Measurements from ENCODE around the gene RABIF. TPM values are rescaled to one million over a fixed set of nuclear protein-coding genes. Genes with fewer than 3 reads are reported as not detected.
"Not testable (repeated sequence)": the region's sequence is repeated elsewhere in the genome, so short reads cannot be mapped to it uniquely, and the experiment has no call there.

Gene RABIF
- polyA plus RNA-seq, 1 donor from 2014 or later: 19.8 TPM

DNA sequence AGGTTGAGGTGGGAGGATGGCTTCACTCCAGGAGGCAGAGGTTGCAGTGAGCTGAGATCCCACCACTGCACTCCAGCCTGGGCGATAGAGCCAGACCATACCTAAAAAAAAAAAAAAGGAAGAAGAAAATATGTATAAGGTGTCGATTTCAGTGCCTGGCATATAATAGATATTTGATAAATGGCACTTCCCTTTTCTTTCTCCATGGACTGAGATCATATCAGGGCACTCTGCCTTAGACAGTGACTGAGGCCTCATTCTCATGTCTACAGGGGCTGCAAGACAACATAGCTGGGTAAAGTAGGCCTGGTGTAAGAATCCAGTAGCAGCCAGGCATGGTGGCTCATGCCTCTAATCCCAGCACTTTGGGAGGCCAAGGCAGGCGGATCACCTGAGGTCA, 57.0 kb downstream of the RABIF start:
- no peak overlapping the region for H3K4me3 Mint-ChIP-seq
- H3K27me3 Mint-ChIP-seq: no peaks in the 10 kb centered on the region
- H3K4me1 Mint-ChIP-seq: peaks cover 12 to 17% (median 12%) of the 10 kb centered on the region in 3 donors
- H3K9me3 Mint-ChIP-seq: no peaks in the 10 kb centered on the region
- H3K27ac Mint-ChIP-seq: no peak overlapping the region
- H3K36me3 Mint-ChIP-seq: no peaks in the 10 kb centered on the region

DNA sequence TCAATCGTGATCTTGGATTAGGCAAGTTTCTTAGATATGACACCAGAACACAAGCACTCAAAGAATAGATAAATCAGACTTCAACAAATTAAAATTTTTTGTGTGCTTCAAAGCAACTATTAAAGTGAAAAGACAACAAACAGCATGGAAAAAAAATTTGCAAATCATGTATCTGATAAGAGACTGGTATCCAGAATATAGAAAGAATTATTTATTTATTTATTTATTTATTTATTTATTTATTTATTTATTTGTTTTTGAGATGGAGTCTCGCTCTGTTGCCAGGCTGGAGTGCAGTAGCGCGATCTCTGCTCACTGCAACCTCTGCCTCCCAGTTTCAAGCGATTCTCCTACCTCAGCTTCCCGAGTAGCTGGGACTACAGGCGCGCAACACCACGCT, 59.7 kb downstream of the RABIF start:
- not testable (repeated sequence) for H3K27me3 Mint-ChIP-seq, H3K36me3 Mint-ChIP-seq, H3K9me3 Mint-ChIP-seq, H3K4me1 Mint-ChIP-seq
- Mint-ChIP-seq H3K27ac (peak overlapping the region in 1 of 3 donors; percentile 34), H3K4me3 (peak overlapping the region in 1 of 4 donors; percentile 17)

Other genes starting within 250 kb of the RABIF start
- gene SYT2, start 178.7 kb downstream of the RABIF start, polyA plus RNA-seq: not detected
- 16.5 TPM for gene KDM5B, start 80.7 kb downstream of the RABIF start, polyA plus RNA-seq
- 1.2 TPM for gene PCAT6, start 78.2 kb downstream of the RABIF start, polyA plus RNA-seq
- 15.3 TPM for gene KLHL12, start 38.1 kb upstream of the RABIF start, polyA plus RNA-seq
- 91.5 TPM for gene ADIPOR1, start 69.2 kb upstream of the RABIF start, polyA plus RNA-seq
- gene CYB5R1, start 78.1 kb upstream of the RABIF start, polyA plus RNA-seq: 35.3 TPM
- gene TMEM183A, start 118.2 kb upstream of the RABIF start, polyA plus RNA-seq: 46.7 TPM
- gene PPFIA4, start 137.3 kb upstream of the RABIF start, polyA plus RNA-seq: not detected
- gene MYOG, start 196.9 kb upstream of the RABIF start, polyA plus RNA-seq: not detected
- not detected for gene ADORA1, start 238.6 kb upstream of the RABIF start, polyA plus RNA-seq

All from IgD-negative memory B cell (primary cell).